Neutrophil (primary cell): Measurements from ENCODE around the gene ISM2.
A peak's percentile ranks its signal among the peaks of the same experiment; 100 is the strongest.

Experiments used
- H3K27ac ChIP-seq: fragments of 200-600 bp; sonication (generic); 2 replicates; pipeline ENCODE4 v1.5.1; 2016; ENCODE audit warnings: mild to moderate bottlenecking, moderate library complexity
- H3K27me3 ChIP-seq: fragments of 200-600 bp; sonication (generic); 2 replicates; pipeline ENCODE4 v1.6.0; 2016; ENCODE audit warnings: mild to moderate bottlenecking
- H3K36me3 ChIP-seq: fragments of 200-600 bp; sonication (generic); 2 replicates; pipeline ENCODE4 v1.5.1; 2017
- H3K4me1 ChIP-seq, 2 experiments: fragments of 200-600 bp in 1 of 2; sonication (generic) in 1 of 2; 1 replicate in 1 of 2; 2 replicates in 1 of 2; pipeline versions ENCODE4 v1.5.1 to v1.6.1; 2013 to 2016; ENCODE audit warnings: low read depth in 1 of 2, low read length in 1 of 2, mild to moderate bottlenecking in 1 of 2, moderate library complexity in 1 of 2; ENCODE audit not compliant: control insufficient read depth in 1 of 2, insufficient read depth in 1 of 2
- H3K4me3 ChIP-seq, 2 experiments: fragments of 200-600 bp in 1 of 2; sonication (generic) in 1 of 2; 1 replicate in 1 of 2; 2 replicates in 1 of 2; pipeline ENCODE4 v1.5.1; 2013 to 2016; ENCODE audit warnings: low read depth in 1 of 2, low read length in 1 of 2, mild to moderate bottlenecking in 1 of 2, moderate library complexity in 1 of 2
- H3K9me3 ChIP-seq: fragments of 200-600 bp; sonication (generic); 2 replicates; pipeline ENCODE4 v1.5.1; 2016
- TF ChIP-seq, protein P1 (sequence below): fragments of 200-600 bp; sonication (generic); IDR thresholded peaks from 2 replicates; pipeline ENCODE4 v1.5.1; 2016; ENCODE audit warnings: antibody characterized with exemption

The ISM2 gene

DNA sequence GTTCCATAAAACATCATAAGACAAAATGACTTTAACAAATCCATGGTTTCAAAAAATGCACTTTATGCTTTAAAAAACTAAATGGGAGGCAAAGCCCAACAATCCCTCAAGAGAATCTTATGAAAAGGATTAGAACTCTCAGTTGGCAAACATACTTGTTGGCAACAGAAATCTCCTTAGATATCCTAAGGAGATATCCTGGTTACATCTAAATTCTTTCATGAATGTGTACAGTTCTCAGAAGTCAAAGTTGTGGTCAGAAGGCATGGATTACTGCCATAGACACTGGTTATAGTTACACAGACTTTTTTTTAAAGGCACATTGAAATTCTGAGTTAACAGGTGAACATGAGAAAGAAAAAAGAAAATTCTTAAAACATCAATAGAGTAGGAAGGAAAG, 17.5 kb upstream of the ISM2 start:
- Histone ChIP-seq H3K27me3 (no peaks in the 10 kb centered on the region), H3K36me3 (peaks cover 95% of the 10 kb centered on the region), H3K27ac (no peak overlapping the region), H3K4me3 (no peak overlapping the region), H3K4me1 (no peaks in the 10 kb centered on the region), H3K9me3 (no peaks in the 10 kb centered on the region)
- TF ChIP-seq, protein P1, sequence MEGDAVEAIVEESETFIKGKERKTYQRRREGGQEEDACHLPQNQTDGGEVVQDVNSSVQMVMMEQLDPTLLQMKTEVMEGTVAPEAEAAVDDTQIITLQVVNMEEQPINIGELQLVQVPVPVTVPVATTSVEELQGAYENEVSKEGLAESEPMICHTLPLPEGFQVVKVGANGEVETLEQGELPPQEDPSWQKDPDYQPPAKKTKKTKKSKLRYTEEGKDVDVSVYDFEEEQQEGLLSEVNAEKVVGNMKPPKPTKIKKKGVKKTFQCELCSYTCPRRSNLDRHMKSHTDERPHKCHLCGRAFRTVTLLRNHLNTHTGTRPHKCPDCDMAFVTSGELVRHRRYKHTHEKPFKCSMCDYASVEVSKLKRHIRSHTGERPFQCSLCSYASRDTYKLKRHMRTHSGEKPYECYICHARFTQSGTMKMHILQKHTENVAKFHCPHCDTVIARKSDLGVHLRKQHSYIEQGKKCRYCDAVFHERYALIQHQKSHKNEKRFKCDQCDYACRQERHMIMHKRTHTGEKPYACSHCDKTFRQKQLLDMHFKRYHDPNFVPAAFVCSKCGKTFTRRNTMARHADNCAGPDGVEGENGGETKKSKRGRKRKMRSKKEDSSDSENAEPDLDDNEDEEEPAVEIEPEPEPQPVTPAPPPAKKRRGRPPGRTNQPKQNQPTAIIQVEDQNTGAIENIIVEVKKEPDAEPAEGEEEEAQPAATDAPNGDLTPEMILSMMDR = no peak

DNA sequence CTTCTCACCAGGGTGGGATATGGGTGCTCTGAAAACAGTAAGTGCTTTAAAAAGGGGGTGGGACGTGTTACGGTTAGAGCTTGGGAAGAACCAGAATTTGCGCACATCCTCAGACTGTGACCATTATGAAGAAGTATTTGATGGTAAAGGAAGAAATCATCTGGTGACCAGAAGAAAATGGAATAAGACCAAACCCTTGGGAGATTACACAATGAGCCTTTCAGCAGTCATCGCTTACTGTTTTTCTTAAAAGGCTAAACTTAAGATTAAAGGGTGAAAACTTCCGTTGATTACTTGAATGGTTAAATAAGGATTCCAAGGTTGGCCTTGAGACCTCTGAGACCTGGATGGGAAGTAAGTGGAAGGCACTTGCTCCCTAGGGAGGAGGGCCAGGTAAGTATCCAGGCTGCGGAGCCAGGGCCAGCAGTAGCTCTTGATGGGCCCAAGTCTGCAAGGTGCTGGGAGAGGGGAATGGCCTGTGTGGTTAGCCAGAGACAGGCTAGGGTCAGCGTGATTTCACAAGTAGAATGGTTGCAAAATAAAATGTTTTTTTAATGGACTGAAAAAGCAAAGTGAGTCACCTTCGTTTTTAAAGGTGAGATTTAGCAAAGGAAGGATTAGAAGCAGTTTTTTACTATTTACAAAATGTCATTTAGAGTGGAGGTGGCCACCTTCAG, 13.0 kb upstream of the ISM2 start:
- no peaks in the 10 kb centered on the region for H3K9me3 ChIP-seq

DNA sequence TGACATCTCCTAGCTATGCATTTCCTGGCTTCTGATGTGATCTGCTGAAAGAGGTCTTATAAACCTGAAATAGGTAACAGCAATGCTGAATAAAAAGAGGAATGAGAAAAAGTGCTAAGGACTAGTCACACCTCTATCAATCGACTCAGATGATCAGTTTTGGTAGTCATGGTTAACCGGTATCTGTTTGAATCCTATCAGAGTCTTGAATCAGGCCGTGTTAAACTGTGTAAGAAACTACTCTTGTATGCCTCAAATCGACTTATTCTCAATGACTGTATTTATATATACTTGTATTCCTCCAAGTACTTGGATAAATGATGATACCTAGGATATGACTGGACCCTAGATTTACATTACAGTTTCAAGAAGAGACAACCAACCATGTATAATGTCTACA, 10.8 kb upstream of the ISM2 start:
- Histone ChIP-seq H3K4me3 (no peak overlapping the region), H3K36me3 (peaks cover 81% of the 10 kb centered on the region), H3K4me1 (peaks cover 7 to 11% of the 10 kb centered on the region in 2 experiments), H3K27ac (no peak overlapping the region), H3K9me3 (no peaks in the 10 kb centered on the region), H3K27me3 (no peaks in the 10 kb centered on the region)
- TF ChIP-seq, protein P1 = no peak

More for the DNA sequence above, 13.0 kb upstream of the ISM2 start:
- Histone ChIP-seq H3K27me3 (no peaks in the 10 kb centered on the region), H3K27ac (no peak overlapping the region), H3K4me3 (no peak overlapping the region), H3K4me1 (peaks cover 7 to 11% of the 10 kb centered on the region in 2 experiments), H3K36me3 (peaks cover 95% of the 10 kb centered on the region)
- TF ChIP-seq, protein P1 = no peak

DNA sequence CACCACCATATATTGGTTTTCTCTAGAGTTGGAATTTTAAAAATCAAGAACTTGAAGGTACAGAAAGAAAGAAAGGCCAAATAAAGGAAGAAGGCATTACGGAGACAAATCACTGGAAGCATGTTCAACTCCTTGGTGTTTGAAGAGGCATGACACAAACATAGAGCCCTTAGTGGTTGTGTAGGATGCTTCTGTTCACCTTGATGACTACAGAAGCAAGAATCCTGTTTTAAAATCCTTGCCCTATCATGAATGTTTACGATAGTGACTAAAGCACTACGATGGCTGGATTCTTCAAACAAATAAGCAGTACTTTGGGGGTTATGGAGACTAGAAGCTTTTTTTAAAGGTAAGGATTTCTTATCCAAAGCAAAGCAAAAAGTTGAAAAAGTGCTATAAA, 10.3 kb upstream of the ISM2 start:
- H3K4me3 ChIP-seq = no peak overlapping the region
- no peaks in the 10 kb centered on the region for H3K9me3 ChIP-seq
- peak overlapping the region; percentile 58 for H3K27ac ChIP-seq
- TF ChIP-seq, protein P1 = no peak
- peaks cover 76% of the 10 kb centered on the region for H3K36me3 ChIP-seq
- peaks cover 7 to 11% of the 10 kb centered on the region in 2 experiments for H3K4me1 ChIP-seq
- H3K27me3 ChIP-seq = no peaks in the 10 kb centered on the region

DNA sequence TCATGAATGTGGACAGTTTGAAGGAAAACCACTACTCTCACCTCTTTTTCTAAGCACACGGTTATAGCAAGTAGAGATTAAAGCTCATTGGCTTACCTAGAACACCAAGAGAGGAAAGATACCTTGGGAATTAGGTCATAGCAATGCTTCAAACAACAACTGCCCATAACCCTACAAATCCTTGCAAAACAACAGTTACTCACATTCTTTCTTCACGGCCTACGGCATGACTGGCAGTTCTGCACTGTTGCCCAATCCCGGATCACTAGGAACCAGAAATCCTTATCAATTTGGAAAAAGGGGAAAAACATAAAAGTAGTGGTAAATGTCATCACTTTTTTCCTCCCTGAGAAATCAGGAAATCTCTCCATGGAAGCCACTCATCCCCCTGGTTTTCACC, 9.6 kb upstream of the ISM2 start:
- Histone ChIP-seq H3K4me3 (no peak overlapping the region), H3K27me3 (no peaks in the 10 kb centered on the region), H3K36me3 (peaks cover 70% of the 10 kb centered on the region), H3K9me3 (no peaks in the 10 kb centered on the region), H3K27ac (peak overlapping the region; percentile 58), H3K4me1 (peaks cover 7 to 11% of the 10 kb centered on the region in 2 experiments)
- TF ChIP-seq, protein P1 = no peak
